ENCODE results near the gene SUV39H2. TPM values are rescaled to one million over a fixed set of nuclear protein-coding genes. Genes with fewer than 3 reads are reported as not detected.
"Not testable (repeated sequence)": the region's sequence is repeated elsewhere in the genome, so short reads cannot be mapped to it uniquely, and the experiment has no call there.

SUV39H2 gene
- total and polyA plus RNA-seq, 2 experiments from 2014 or later: 8.0 to 15.5 TPM

GRCh38 chr10:14904864-14905263, 26.2 kb downstream of the SUV39H2 start:
- 97% methylated on average over 2 of the region's 2 CpGs for WGBS (ENCODE audit: low lambda C conversion rate, missing lambda C conversion rate)

GRCh38 chr10:14905890-14906289, 27.2 kb downstream of the SUV39H2 start:
- H3K36me3 ChIP-seq (replicated peaks; ENCODE audit: insufficient read depth, low read depth): no peaks in the 10 kb centered on the region
- H3K4me3 ChIP-seq: no peak overlapping the region
- H3K4me1 ChIP-seq (ENCODE audit: insufficient read depth): no peaks in the 10 kb centered on the region
- no peak for TF ChIP-seq EZH2phosphoT487 (IDR thresholded peaks at IDR 0.05; ENCODE audit: low read depth, severe bottlenecking, unreplicated experiment)
- no peak for TF ChIP-seq CTCF (IDR thresholded peaks at IDR 0.05; ENCODE audit: poor library complexity)
- TF ChIP-seq EZH2 (IDR thresholded peaks at IDR 0.05; ENCODE audit: borderline replicate concordance): no peak
- 96% methylated on average over 2 of the region's 2 CpGs for WGBS (ENCODE audit: low lambda C conversion rate, missing lambda C conversion rate)
- H3K4me2 ChIP-seq: no peak overlapping the region
- no peaks in the 10 kb centered on the region for H3K9me3 ChIP-seq (ENCODE audit: low read depth)
- no peaks in the 10 kb centered on the region for H3K9me2 ChIP-seq (replicated peaks; ENCODE audit: insufficient read depth)
- no peak for DNase-seq (ENCODE audit: low spot score)
- no peaks in the 10 kb centered on the region for H3K27me3 ChIP-seq
- H2AFZ ChIP-seq: no peak overlapping the region
- H3K79me2 ChIP-seq: no peaks in the 10 kb centered on the region
- H3K27ac ChIP-seq: no peak overlapping the region
- no peaks in the 10 kb centered on the region for H4K20me1 ChIP-seq (ENCODE audit: insufficient read depth, poor library complexity, severe bottlenecking)

More at GRCh38 chr10:14904864-14905263, 26.2 kb downstream of the SUV39H2 start:
- Histone ChIP-seq H3K27ac (no peak overlapping the region), H2AFZ (no peak overlapping the region), H3K79me2 (no peaks in the 10 kb centered on the region), H3K36me3 (replicated peaks; ENCODE audit: insufficient read depth, low read depth) (no peaks in the 10 kb centered on the region), H3K4me3 (no peak overlapping the region), H3K9me2 (replicated peaks; ENCODE audit: insufficient read depth) (no peaks in the 10 kb centered on the region), H3K4me2 (no peak overlapping the region), H4K20me1 (ENCODE audit: insufficient read depth, poor library complexity, severe bottlenecking) (no peaks in the 10 kb centered on the region), H3K27me3 (no peaks in the 10 kb centered on the region), H3K4me1 (ENCODE audit: insufficient read depth) (no peaks in the 10 kb centered on the region), H3K9me3 (ENCODE audit: low read depth) (no peaks in the 10 kb centered on the region)
- TF ChIP-seq EZH2phosphoT487 (IDR thresholded peaks at IDR 0.05; ENCODE audit: low read depth, severe bottlenecking, unreplicated experiment) (no peak), EZH2 (IDR thresholded peaks at IDR 0.05; ENCODE audit: borderline replicate concordance) (no peak), CTCF (IDR thresholded peaks at IDR 0.05; ENCODE audit: poor library complexity) (no peak)
- DNase-seq (ENCODE audit: low spot score): no peak

GRCh38 chr10:14906765-14907164, 28.1 kb downstream of the SUV39H2 start:
- DNase-seq (ENCODE audit: low spot score): no peak
- 94% methylated on average over 2 of the region's 2 CpGs for WGBS (ENCODE audit: low lambda C conversion rate, missing lambda C conversion rate)

GRCh38 chr10:14907591-14907990, 28.9 kb downstream of the SUV39H2 start:
- not testable (repeated sequence) for H3K79me2 ChIP-seq; H4K20me1 ChIP-seq (ENCODE audit: insufficient read depth, poor library complexity, severe bottlenecking); H3K4me1 ChIP-seq (ENCODE audit: insufficient read depth); H3K4me3 ChIP-seq; H3K27ac ChIP-seq; H3K27me3 ChIP-seq; H3K9me2 ChIP-seq (replicated peaks; ENCODE audit: insufficient read depth); H3K36me3 ChIP-seq (replicated peaks; ENCODE audit: insufficient read depth, low read depth); H2AFZ ChIP-seq; DNase-seq (ENCODE audit: low spot score); H3K9me3 ChIP-seq (ENCODE audit: low read depth); H3K4me2 ChIP-seq
- over 99% methylated on average over 4 of the region's 4 CpGs for WGBS (ENCODE audit: low lambda C conversion rate, missing lambda C conversion rate)

More at GRCh38 chr10:14906765-14907164, 28.1 kb downstream of the SUV39H2 start:
- Histone ChIP-seq H3K4me1 (ENCODE audit: insufficient read depth) (no peaks in the 10 kb centered on the region), H3K27ac (no peak overlapping the region), H3K27me3 (no peaks in the 10 kb centered on the region), H2AFZ (no peak overlapping the region), H3K4me3 (no peak overlapping the region), H3K4me2 (no peak overlapping the region), H3K9me3 (ENCODE audit: low read depth) (no peaks in the 10 kb centered on the region), H4K20me1 (ENCODE audit: insufficient read depth, poor library complexity, severe bottlenecking) (no peaks in the 10 kb centered on the region), H3K36me3 (replicated peaks; ENCODE audit: insufficient read depth, low read depth) (no peaks in the 10 kb centered on the region), H3K79me2 (no peaks in the 10 kb centered on the region), H3K9me2 (replicated peaks; ENCODE audit: insufficient read depth) (no peaks in the 10 kb centered on the region)
- TF ChIP-seq CTCF (IDR thresholded peaks at IDR 0.05; ENCODE audit: poor library complexity) (no peak), EZH2 (IDR thresholded peaks at IDR 0.05; ENCODE audit: borderline replicate concordance) (no peak), EZH2phosphoT487 (IDR thresholded peaks at IDR 0.05; ENCODE audit: low read depth, severe bottlenecking, unreplicated experiment) (no peak)

Data from hepatocyte (in vitro differentiated cells).